ENCODE data around the gene EDDM13. TPM values are rescaled to one million over a fixed set of nuclear protein-coding genes. Genes with fewer than 3 reads are reported as not detected.
A peak's percentile ranks its signal among the peaks of the same experiment; 100 is the strongest.
"Not testable (repeated sequence)": the region's sequence is repeated elsewhere in the genome, so short reads cannot be mapped to it uniquely, and the experiment has no call there.

Gene EDDM13
- total RNA-seq = 0.21 and 0.46 TPM in 2 replicates

- no peak for DNase-seq (ENCODE audit: low read depth, low spot score)
These were observed at the start of gene EDDM13 for GRCh38 chr19:56272161-56272798. TSS of gene EDDM13 (plus strand) at chr19:56272748. CDS start at chr19:56272835, 87 bp downstream.

DNA sequence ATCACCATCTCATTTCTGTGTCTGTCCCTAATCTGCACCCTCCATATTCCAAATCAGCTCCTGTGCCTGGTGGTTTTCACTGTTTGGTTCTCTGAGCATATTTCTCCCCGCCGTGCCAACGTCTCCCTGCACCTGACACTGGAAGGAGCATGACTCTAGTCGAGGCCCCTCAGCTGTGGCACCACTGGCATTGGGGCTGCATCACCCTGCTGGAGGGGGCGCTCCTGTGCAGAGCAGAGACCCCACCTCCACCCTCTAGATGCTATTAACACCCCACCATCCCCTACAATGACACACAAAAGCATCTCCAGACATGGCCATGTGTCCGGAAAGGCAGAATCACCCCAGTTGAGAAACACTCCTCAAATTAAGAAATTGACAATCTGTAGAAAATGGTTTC is 49.6 kb upstream of the EDDM13 start:
- DNase-seq (ENCODE audit: low read depth, low spot score) = no peak

- no peak for DNase-seq (ENCODE audit: low read depth, low spot score)
These were observed 49.1 kb upstream of the EDDM13 start for GRCh38 chr19:56223481-56223880.

DNA sequence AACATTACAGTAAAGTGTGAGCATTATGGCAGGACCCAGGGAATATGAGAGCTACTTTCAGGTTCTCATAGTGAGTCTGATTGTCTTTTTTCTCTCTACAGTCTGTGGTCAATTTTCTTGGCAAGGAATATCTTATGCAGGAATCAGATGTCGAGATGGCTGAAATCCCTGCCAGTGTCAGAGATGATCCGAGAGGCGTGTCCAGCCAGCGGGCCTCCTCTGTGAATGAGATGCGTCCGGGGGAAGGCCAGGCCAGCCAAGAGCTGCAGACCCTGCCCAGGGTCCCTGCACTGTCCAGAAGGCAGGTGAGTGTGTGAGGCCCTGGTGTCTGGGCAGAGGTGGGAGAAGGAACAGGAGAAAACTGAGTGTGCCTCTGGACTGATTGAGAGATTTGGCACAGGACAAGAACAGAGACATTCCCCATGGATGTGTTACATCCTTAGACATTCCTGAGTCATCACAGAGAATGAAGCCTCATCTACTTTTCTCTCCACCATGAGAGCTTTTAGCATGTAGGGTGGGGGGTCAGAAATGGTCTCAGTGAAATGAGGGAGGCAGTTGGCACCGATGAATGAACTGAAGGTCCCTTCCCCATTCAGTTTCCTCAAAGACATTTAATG is 27.3 kb upstream of the EDDM13 start:
- DNase-seq (ENCODE audit: low read depth, low spot score) = no peak

- DNase-seq (ENCODE audit: low read depth, low spot score) = not testable (repeated sequence)
These were observed 26.8 kb upstream of the EDDM13 start for GRCh38 chr19:56245764-56246163.

- not testable (repeated sequence) for DNase-seq (ENCODE audit: low read depth, low spot score)
These were observed 23.7 kb upstream of the EDDM13 start for GRCh38 chr19:56248736-56249338.

- DNase-seq (ENCODE audit: low read depth, low spot score) = peak; percentile 24
These were observed 19.7 kb upstream of the EDDM13 start for GRCh38 chr19:56252699-56253422.

DNA sequence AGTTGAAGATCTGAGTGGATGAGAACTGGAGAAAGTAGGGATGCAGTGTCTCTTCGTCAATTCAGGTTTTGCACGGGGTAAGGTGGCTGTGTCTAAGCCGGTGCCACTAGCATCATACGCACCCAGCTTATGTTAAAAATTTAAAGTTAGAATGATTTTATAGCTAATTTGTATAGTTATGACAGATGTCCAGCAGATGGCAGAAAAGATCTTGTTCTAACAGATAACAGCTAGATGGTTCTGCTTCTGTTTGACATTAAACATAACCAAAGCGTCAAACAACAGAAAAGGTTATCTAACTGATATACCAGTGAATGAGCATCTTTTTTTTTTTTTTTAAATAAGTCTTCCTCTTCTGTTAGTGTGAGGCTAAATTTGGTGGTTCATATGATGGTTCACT is 18.8 kb upstream of the EDDM13 start:
- peak; percentile 24 for DNase-seq (ENCODE audit: low read depth, low spot score)

- DNase-seq (ENCODE audit: low read depth, low spot score) = no peak
These were observed 14.3 kb upstream of the EDDM13 start for GRCh38 chr19:56258272-56258671.

GRCh38 chr19:56261145-56261544 is 11.4 kb upstream of the EDDM13 start:
- no peak for DNase-seq (ENCODE audit: low read depth, low spot score)

DNA sequence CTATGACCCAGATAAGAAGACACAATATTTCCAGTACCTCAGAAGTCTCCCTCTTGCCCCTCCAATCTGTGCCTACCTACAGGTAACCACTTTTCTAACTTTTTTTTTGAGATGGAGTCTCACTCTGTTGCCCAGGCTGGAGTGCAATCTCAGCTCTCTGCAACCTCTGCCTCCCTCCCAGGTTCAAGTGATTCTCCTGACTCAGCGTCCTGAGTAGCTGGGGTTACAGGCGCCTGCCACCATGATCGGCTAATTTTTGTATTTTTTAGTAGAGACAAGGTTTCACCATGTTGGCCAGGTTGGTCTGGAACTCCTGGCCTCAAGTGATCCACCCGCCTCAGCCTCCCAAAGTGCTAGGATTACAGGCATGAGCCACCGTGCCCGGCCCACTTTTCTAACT is 10.6 kb upstream of the EDDM13 start:
- DNase-seq (ENCODE audit: low read depth, low spot score) = not testable (repeated sequence)

GRCh38 chr19:56263319-56263718 is 9.2 kb upstream of the EDDM13 start:
- no peak for DNase-seq (ENCODE audit: low read depth, low spot score)

GRCh38 chr19:56266051-56266450 is 6.5 kb upstream of the EDDM13 start:
- no peak for DNase-seq (ENCODE audit: low read depth, low spot score)

- no peak for DNase-seq (ENCODE audit: low read depth, low spot score)
These were observed 3.2 kb upstream of the EDDM13 start for GRCh38 chr19:56269348-56269747.

- no peak for DNase-seq (ENCODE audit: low read depth, low spot score)
These were observed 1.9 kb upstream of the EDDM13 start for GRCh38 chr19:56270676-56271075.

GRCh38 chr19:56271151-56271550 is 1.4 kb upstream of the EDDM13 start:
- no peak for DNase-seq (ENCODE audit: low read depth, low spot score)

DNA sequence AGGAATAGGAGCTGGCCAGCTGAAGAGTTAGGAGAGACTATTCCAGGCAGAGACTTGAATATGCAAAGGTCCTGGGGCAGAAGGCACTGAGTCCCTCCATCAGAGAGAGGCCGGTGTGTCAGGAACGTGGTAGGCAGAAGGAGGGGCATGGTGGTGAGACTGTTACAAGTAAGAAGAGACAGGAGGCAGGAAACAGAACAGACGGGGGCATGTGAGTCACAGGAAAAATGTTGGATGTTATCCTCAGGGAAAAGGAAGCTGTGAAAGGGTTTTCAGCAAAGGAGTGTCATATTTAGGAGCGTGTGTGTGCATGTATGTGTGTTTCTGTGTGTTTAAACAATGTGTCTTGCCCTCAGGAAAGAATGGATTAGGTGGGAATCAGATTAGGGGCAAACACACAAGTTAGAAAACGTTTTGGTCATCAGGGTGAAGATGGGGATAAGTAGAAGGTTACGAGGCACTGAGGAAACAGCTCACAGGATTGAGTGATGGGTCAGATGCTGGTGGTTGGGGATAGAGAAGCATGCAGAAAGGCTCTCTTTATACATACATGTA is 1.1 kb downstream of the EDDM13 start:
- peak; percentile 57 for DNase-seq (ENCODE audit: low read depth, low spot score)

DNA sequence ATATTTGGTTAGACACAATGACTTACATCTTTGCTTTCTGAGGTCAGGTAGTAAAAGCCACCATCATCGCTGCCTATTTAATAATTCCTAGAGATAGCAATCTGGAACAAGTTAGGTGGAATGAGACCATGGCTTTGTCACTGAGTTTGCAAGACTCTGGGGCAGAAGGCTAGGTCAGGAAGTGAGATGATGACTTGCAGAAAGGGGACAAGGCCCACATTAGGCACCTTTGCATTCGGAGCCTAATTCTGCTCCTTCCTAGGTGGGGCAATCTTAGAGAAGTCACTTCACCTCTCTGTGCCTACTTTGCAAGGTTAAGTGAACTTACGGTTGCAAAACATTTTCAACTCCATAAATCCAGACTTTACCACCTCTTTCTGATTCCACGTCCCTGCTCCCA is 10.3 kb downstream of the EDDM13 start:
- DNase-seq (ENCODE audit: low read depth, low spot score) = no peak

DNA sequence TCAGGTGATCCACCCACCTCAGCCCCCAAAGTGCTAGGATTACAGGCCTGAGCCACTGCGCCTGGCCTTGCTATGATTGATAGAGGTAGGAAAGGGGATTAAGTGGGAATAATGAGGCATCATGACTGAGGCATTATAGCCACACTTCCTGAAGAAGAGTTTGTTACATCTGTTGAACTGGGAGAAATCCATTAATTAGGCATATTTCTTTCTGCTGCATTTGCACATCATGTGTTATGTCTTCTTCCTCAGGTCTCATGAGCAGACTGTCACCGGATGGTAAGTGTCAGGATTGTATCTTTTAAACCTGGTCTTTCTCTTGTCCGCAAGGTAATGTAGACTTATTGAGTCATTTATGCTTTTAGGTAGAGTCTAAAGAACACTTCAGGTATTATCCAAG is 12.2 kb downstream of the EDDM13 start:
- DNase-seq (ENCODE audit: low read depth, low spot score) = no peak

DNA sequence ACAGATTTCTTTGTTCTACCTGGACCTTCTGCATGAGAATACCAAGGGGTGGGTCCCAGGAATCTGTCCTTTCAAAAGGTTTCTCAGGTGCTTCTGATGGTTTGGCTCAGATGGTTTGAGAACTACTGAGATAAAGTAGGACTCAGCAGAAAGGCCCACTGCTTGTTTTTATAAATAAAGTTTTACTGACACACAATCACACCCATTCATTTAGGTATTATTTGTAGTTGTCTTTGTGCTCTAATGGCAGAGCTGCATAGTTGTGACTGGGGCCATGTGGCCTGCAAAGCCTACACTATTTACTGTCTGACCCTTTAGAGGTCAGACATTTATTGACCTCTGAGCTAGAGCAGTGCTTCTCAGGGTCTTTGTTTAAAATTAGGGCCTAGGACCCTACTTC is 17.6 kb downstream of the EDDM13 start:
- DNase-seq (ENCODE audit: low read depth, low spot score) = no peak

DNA sequence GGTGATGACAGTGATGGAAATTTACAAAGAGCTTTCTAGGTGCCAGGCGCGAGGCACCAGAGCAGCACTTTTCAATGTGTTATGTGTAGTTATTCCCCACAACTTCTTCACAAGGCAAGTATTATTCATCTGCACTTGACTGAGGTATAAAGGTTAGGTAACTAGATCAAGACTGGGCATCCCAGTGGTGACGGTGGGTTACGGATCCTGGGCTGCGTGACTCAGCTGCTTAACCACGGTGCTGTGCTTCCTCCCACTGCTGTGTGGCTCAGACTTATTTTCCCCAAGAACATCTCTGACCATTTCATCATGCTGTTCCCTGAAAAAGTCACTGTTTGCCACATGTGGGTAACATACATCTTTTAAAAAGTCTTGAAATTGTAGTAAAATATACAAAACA is 19.3 kb downstream of the EDDM13 start:
- no peak for DNase-seq (ENCODE audit: low read depth, low spot score)

- DNase-seq (ENCODE audit: low read depth, low spot score) = no peak
These were observed 22.0 kb downstream of the EDDM13 start for GRCh38 chr19:56294549-56294948.
